NT2/D1 (cell line): ENCODE measurements around the gene TLN1.

Experiments
- SUZ12 ChIP-seq: IDR thresholded peaks from 2 replicates; pipeline ENCODE4 v1.6.1; 2011; ENCODE audit not compliant: insufficient read length, insufficient read depth; ENCODE audit errors: extremely low read depth
- YY1 ChIP-seq: IDR thresholded peaks from 2 replicates; pipeline ENCODE4 v1.6.1; 2011; ENCODE audit not compliant: insufficient read length, insufficient read depth
- ZNF274 ChIP-seq: IDR thresholded peaks from 2 replicates; pipeline ENCODE4 v1.6.1; 2011; ENCODE audit warnings: mild to moderate bottlenecking, low read depth, low read length

DNA sequence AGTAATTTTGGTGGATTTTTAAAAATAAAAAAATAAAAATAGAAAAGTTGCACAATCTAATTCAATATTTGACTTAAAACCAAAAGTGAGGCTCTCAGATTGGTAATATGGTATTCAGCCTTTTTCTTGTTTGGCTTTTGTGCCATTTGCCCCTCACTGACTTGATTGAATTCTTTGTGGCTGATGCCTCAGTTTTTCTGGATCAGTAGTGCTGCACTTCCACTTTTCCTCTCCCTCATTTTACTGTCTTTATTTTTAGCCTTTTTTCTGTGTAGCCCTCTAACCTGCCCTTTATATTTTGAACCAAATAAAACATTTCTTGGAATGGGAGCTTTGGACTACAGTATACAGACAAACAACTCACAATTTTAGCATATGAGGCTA lies 25.9 kb upstream of the TLN1 start:
- TF ChIP-seq SUZ12 = no peak
- TF ChIP-seq YY1 = no peak
- TF ChIP-seq ZNF274 = no peak
